H9 (cell line): ENCODE results near the gene VSIG2. TPM values are rescaled to one million over a fixed set of nuclear protein-coding genes. Genes with fewer than 3 reads are reported as not detected.

Experiments
- DNase-seq: peaks from one replicate; pipeline ENCODE4 v3.0.0-alpha.2; 2017
- H2AFZ ChIP-seq: one replicate; pipeline ENCODE4 v1.6.1; 2013; ENCODE audit warnings: mild to moderate bottlenecking, low read length, control low read depth, moderate library complexity
- H2AK5ac ChIP-seq: 2 replicates; pipeline ENCODE4 v1.6.1; 2013; ENCODE audit warnings: low read length, control low read depth, mixed read lengths; ENCODE audit not compliant: insufficient read length
- H2BK120ac ChIP-seq: one replicate; pipeline ENCODE4 v1.6.1; 2013; ENCODE audit warnings: low read depth, mild to moderate bottlenecking, low read length, control low read depth, inconsistent platforms; ENCODE audit not compliant: poor library complexity, severe bottlenecking
- H2BK12ac ChIP-seq: 2 replicates; pipeline ENCODE4 v1.6.1; 2013; ENCODE audit warnings: low read length, control low read depth, mixed read lengths, low read depth; ENCODE audit not compliant: insufficient read length
- H2BK15ac ChIP-seq: 2 replicates; pipeline ENCODE4 v1.6.1; 2013; ENCODE audit warnings: low read depth, low read length, control low read depth
- H2BK20ac ChIP-seq: one replicate; pipeline ENCODE4 v1.6.1; 2013; ENCODE audit warnings: low read depth, mild to moderate bottlenecking, low read length, control low read depth, inconsistent platforms; ENCODE audit not compliant: poor library complexity, severe bottlenecking
- H2BK5ac ChIP-seq: 2 replicates; pipeline ENCODE4 v1.6.1; 2013; ENCODE audit warnings: low read length, control low read depth, mixed read lengths; ENCODE audit not compliant: insufficient read length
- H3K14ac ChIP-seq: 2 replicates; pipeline ENCODE4 v1.6.1; 2013; ENCODE audit warnings: low read length, control low read depth; ENCODE audit not compliant: insufficient read depth
- H3K18ac ChIP-seq: 2 replicates; pipeline ENCODE4 v1.6.1; 2013; ENCODE audit warnings: low read depth, mild to moderate bottlenecking, mixed read lengths, low read length, control low read depth; ENCODE audit not compliant: insufficient read length
- H3K23ac ChIP-seq: 2 replicates; pipeline ENCODE4 v1.6.1; 2013; ENCODE audit warnings: low read length, control low read depth, mixed read lengths, low read depth; ENCODE audit not compliant: insufficient read length
- H3K23me2 ChIP-seq: 2 replicates; pipeline ENCODE4 v1.6.1; 2013; ENCODE audit warnings: low read depth, mild to moderate bottlenecking, mixed read lengths, low read length, control low read depth; ENCODE audit not compliant: insufficient read length, poor library complexity, severe bottlenecking
- H3K27ac ChIP-seq: 2 replicates; pipeline ENCODE4 v1.5.1; 2013; ENCODE audit warnings: low read length, control low read depth, mixed read lengths, low read depth; ENCODE audit not compliant: insufficient read length
- H3K27me3 ChIP-seq: 2 replicates; pipeline ENCODE4 v1.6.1; 2013; ENCODE audit warnings: low read length, control low read depth, inconsistent platforms; ENCODE audit not compliant: insufficient read depth
- H3K4ac ChIP-seq: 2 replicates; pipeline ENCODE4 v1.6.1; 2013; ENCODE audit warnings: low read depth, mild to moderate bottlenecking, control low read depth, inconsistent platforms, low read length, moderate library complexity
- H3K4me1 ChIP-seq: 2 replicates; pipeline ENCODE4 v1.6.1; 2013; ENCODE audit warnings: low read length, control low read depth, inconsistent platforms; ENCODE audit not compliant: insufficient read depth
- H3K4me2 ChIP-seq: 2 replicates; pipeline ENCODE4 v1.6.1; 2013; ENCODE audit warnings: low read length, control low read depth, mixed read lengths; ENCODE audit not compliant: insufficient read length, insufficient read depth
- H3K56ac ChIP-seq: 2 replicates; pipeline ENCODE4 v1.6.1; 2013; ENCODE audit warnings: low read depth, mild to moderate bottlenecking, mixed read lengths, low read length, control low read depth; ENCODE audit not compliant: insufficient read length
- H3K79me1 ChIP-seq: 2 replicates; pipeline ENCODE4 v1.6.1; 2013; ENCODE audit warnings: low read depth, mild to moderate bottlenecking, moderate library complexity, low read length, control low read depth, inconsistent platforms; ENCODE audit not compliant: insufficient read depth, poor library complexity, severe bottlenecking
- H3K79me2 ChIP-seq: 2 replicates; pipeline ENCODE4 v1.6.1; 2013; ENCODE audit warnings: low read length, control low read depth, inconsistent platforms; ENCODE audit not compliant: insufficient read depth
- H3K9ac ChIP-seq: 2 replicates; pipeline ENCODE4 v1.6.1; 2013; ENCODE audit warnings: low read length, control low read depth, mixed read lengths; ENCODE audit not compliant: insufficient read length; ENCODE audit errors: extremely low read depth
- H3K9me3 ChIP-seq: one replicate; pipeline ENCODE4 v1.6.1; 2013; ENCODE audit warnings: low read depth, low read length, inconsistent platforms; ENCODE audit not compliant: control insufficient read depth
- H3T11ph ChIP-seq: one replicate; pipeline ENCODE4 v1.6.1; 2013; ENCODE audit warnings: mild to moderate bottlenecking, low read length, control low read depth, inconsistent platforms
- H4K20me1 ChIP-seq: one replicate; pipeline ENCODE4 v1.6.1; 2013; ENCODE audit not compliant: control insufficient read depth, insufficient read length, insufficient read depth
- H4K5ac ChIP-seq: 2 replicates; pipeline ENCODE4 v1.6.1; 2013; ENCODE audit warnings: low read depth, mild to moderate bottlenecking, mixed read lengths, low read length, control low read depth; ENCODE audit not compliant: insufficient read length
- H4K8ac ChIP-seq: replicated peaks from 2 replicates; pipeline ENCODE4 v1.6.1; 2013; ENCODE audit warnings: low read length, control low read depth, mixed read lengths, low read depth; ENCODE audit not compliant: insufficient read length
- H4K91ac ChIP-seq: 2 replicates; pipeline ENCODE4 v1.6.1; 2013; ENCODE audit warnings: low read depth, mild to moderate bottlenecking, moderate library complexity, mixed read lengths, low read length, control low read depth; ENCODE audit not compliant: insufficient read length
- H3K27ac Mint-ChIP-seq, 3 experiments: 2 replicates in 2 of 3; 3 replicates in 1 of 3; pipeline ENCODE4 v1.8.0; 2020 to 2021; ENCODE audit warnings: mixed read lengths in 3 of 3, mild to moderate bottlenecking in 1 of 3, moderate library complexity in 1 of 3
- H3K27me3 Mint-ChIP-seq: 2 replicates; pipeline ENCODE4 v1.8.0; 2021; ENCODE audit warnings: low read depth, mild to moderate bottlenecking, moderate library complexity, mixed read lengths
- H3K36me3 Mint-ChIP-seq, 3 experiments: 2 replicates in 2 of 3; 3 replicates in 1 of 3; pipeline ENCODE4 v1.8.0; 2020 to 2021; ENCODE audit warnings: low read depth in 3 of 3, mixed read lengths in 3 of 3; ENCODE audit not compliant: insufficient read depth in 1 of 3
- H3K4me1 Mint-ChIP-seq, 2 experiments: 2 replicates each; pipeline ENCODE4 v1.8.0; 2020; ENCODE audit warnings: mixed read lengths in 2 of 2
- H3K4me3 Mint-ChIP-seq, 2 experiments: 2 replicates in 1 of 2; 3 replicates in 1 of 2; pipeline ENCODE4 v1.8.0; 2020 to 2021; ENCODE audit warnings: mild to moderate bottlenecking in 2 of 2, mixed read lengths in 2 of 2, moderate library complexity in 1 of 2
- H3K9me3 Mint-ChIP-seq, 2 experiments: 2 replicates in 1 of 2; 3 replicates in 1 of 2; pipeline ENCODE4 v1.8.0; 2020; ENCODE audit warnings: mild to moderate bottlenecking in 2 of 2, mixed read lengths in 2 of 2, moderate library complexity in 1 of 2
- CTCF ChIP-seq: fragments of 200-600 bp; sonication (generic); conservative IDR thresholded peaks from 3 replicates; pipeline ENCODE4 v1.8.0; 2021; ENCODE audit warnings: antibody characterized with exemption, mild to moderate bottlenecking
- WGBS: extraction: QIAGEN DNeasy Blood & Tissue Kit; methylation state at CpG from one replicate; pipeline ENCODE4 v1.1.7; 2013; ENCODE audit warnings: missing lambda C conversion rate, low lambda C conversion rate, mixed read lengths; ENCODE audit not compliant: insufficient read length; ENCODE audit errors: extremely low coverage; 5-methylcytosine and 5-hydroxymethylcytosine counted together
- total RNA-seq: library from RNA; stranded (reverse); gene quantifications from 2 replicates; pipeline ENCODE4 v1.2.1, GENCODE V29; 2021

VSIG2 gene
- total RNA-seq, 1 experiment from 2014 or later = not detected

GRCh38 chr11:124739479-124740276 is 12.4 kb downstream of the VSIG2 start, which contains the start of gene NRGN:
Gene NRGN (plus strand): TSS chr11:124739942. CDS start chr11:124740085, 143 bp downstream.
- no peak within 1 kb of the TSS for H2BK5ac ChIP-seq
- TF ChIP-seq CTCF = no peak
- no peak within 1 kb of the TSS for H4K8ac ChIP-seq
- H3K9me3 Mint-ChIP-seq = no peaks in the 10 kb centered on the region; a peak in 1 of 5 replicates
- H4K91ac ChIP-seq = no peak within 1 kb of the TSS
- WGBS = no CpG with 5 or more reads among the region's 59 CpGs
- H3K79me1 ChIP-seq = no peaks in the 10 kb centered on the region
- no peak within 1 kb of the TSS for H3K27ac Mint-ChIP-seq
- H3K4me2 ChIP-seq = peak within 1 kb of the TSS; percentile 61
- H3K56ac ChIP-seq = no peak within 1 kb of the TSS
- H2BK15ac ChIP-seq = no peak within 1 kb of the TSS
- no peak within 1 kb of the TSS for H3T11ph ChIP-seq
- no peaks in the 10 kb centered on the region for H3K9me3 ChIP-seq
- no peak within 1 kb of the TSS for H3K18ac ChIP-seq
- no peak within 1 kb of the TSS for H3K23ac ChIP-seq
- no peak within 1 kb of the TSS for H2BK120ac ChIP-seq
- peak within 1 kb of the TSS; percentile 73 to 80 for H3K4me3 Mint-ChIP-seq
- no peaks in the 10 kb centered on the region for H4K20me1 ChIP-seq
- no peaks in the 10 kb centered on the region; a peak in 1 of 7 replicates for H3K36me3 Mint-ChIP-seq
- H3K14ac ChIP-seq = no peak within 1 kb of the TSS
- no peaks in the 10 kb centered on the region for H3K4me1 ChIP-seq
- peaks cover 19 to 20% of the 10 kb centered on the region in 2 experiments for H3K4me1 Mint-ChIP-seq
- no peak within 1 kb of the TSS for H2AFZ ChIP-seq
- H2BK12ac ChIP-seq = no peak within 1 kb of the TSS
- H2AK5ac ChIP-seq = no peak within 1 kb of the TSS
- no peak within 1 kb of the TSS for H3K9ac ChIP-seq
- no peak within 1 kb of the TSS for H4K5ac ChIP-seq
- no peak within 1 kb of the TSS for H3K27ac ChIP-seq
- H3K23me2 ChIP-seq = peaks cover 11% of the 10 kb centered on the region
- DNase-seq = peak; percentile 94
- H3K27me3 Mint-ChIP-seq = peaks cover 94% of the 10 kb centered on the region
- H3K27me3 ChIP-seq = peaks cover 74% of the 10 kb centered on the region
- H3K4ac ChIP-seq = no peak within 1 kb of the TSS
- no peak within 1 kb of the TSS for H2BK20ac ChIP-seq
- no peaks in the 10 kb centered on the region for H3K79me2 ChIP-seq
